Activated CD8-positive, alpha-beta memory T cell treated with anti-CD3 and anti-CD28 coated beads, Interleukin-2, amount 50 U/mL, for 48 hours (primary cell): Measurements from ENCODE around the gene SLC16A11.
"Not testable (repeated sequence)": the region's sequence is repeated elsewhere in the genome, so short reads cannot be mapped to it uniquely, and the experiment has no call there.

Source experiments
- DNase-seq: peaks from one replicate; pipeline ENCODE4 v3.0.0-alpha.2; 2020

SLC16A11 gene

DNA sequence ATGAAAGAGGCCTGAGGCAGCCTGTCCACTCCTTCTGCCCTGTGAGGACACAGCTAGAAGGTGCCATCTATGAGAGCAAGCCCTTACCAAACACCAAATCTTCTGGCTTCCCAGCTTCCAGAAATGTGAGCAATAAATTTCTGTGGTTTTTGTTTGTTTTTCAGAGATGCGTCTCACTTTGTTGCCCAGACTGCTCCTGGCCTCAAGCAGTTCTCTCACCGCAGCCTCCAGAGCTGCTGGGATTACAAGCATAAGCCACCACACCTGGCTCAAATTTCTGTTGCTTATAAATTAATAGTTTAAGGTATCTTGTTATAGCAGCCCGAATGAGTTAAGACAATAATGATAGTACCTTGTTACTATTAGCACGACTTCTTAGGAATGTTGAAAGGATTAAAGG is 12.5 kb upstream of the SLC16A11 start:
- DNase-seq: no peak

DNA sequence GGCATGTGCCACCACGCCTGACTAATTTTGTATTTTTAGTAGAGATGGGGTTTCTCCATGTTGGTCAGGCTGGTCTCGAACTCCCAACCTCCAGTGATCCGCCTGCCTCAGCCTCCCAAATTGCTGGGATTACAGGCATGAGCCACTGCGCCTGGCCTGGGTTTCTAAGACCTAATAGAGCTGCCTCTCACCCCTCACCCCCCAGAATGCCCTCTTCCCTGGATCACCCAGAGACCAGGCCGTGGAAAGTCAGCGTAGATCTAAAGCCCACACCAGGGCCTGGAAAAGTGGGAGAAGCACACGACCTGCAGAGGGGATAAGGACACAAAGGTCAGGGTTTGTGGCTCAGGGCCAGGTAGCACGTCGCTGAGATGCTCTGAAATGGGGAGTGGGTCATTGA is 6.7 kb upstream of the SLC16A11 start:
- not testable (repeated sequence) for DNase-seq

DNA sequence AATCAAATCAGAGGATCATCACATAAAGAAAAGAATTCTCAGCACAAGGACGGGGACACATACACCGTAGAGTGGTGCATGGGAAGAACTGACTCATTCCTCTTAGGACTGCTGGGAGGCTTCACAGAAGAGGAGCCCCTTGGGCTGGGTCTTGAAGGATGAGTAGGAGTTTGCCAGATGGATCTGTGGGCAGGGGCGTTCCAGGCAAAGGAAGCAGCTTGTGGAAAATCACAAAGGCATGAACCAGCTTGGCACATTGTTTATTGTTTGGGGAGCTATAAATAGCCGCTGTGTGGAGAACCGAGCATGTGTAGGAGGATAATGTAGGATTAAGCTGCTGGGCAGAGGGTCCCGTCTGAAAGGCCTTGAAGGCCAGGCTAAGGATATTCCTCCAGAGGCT is 5.1 kb upstream of the SLC16A11 start:
- no peak for DNase-seq

DNA sequence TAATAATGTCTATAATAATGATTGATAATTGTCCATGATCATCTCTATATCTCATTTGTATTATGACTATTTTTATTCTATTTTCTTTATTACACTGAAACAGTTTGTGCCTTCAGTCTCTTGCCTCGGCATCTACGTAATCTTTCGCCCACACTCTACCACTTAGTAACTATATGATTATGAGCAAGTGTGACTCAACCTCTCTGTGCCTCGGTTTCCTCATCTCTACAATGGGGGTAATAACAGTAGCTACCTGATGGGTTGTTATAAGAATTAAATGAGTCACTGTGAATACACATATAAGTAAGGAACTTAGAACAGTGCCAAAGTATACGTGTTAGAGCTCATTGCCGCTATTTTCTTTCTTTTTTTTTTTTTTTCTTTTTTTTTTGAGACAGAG is 3.7 kb upstream of the SLC16A11 start:
- DNase-seq: no peak

DNA sequence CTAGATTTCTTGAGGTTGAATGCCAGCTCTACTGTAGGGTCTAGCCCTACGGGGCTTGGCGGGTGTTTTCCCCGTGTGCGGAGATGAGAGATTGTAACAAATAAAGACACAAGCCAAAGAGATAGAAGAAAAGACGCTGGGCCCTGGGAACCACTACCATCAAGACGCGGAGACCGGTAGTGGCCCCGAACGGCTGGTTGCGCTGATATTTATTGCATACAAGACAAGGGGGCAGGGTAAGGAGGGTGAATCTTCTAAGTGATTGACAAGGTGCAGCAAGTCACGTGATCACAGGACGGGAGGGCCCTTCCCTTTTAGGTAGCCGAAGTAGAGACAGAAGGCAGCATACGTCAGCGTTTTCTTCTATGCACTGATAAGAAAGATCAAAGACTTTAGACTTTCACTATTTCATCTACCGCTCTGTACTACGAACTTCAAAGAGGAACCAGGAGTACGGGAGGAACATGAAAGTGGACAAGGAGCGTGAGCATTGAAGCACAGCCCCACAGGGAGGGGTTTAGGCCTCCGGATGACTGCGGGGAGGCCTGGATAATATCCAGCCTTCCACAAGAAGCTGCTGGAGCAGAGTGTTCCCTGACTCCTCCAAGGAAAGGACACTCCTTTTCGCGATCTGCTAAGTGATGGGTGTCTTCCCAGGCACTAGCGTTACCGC is 3.0 kb upstream of the SLC16A11 start:
- DNase-seq: peak; percentile 74

DNA sequence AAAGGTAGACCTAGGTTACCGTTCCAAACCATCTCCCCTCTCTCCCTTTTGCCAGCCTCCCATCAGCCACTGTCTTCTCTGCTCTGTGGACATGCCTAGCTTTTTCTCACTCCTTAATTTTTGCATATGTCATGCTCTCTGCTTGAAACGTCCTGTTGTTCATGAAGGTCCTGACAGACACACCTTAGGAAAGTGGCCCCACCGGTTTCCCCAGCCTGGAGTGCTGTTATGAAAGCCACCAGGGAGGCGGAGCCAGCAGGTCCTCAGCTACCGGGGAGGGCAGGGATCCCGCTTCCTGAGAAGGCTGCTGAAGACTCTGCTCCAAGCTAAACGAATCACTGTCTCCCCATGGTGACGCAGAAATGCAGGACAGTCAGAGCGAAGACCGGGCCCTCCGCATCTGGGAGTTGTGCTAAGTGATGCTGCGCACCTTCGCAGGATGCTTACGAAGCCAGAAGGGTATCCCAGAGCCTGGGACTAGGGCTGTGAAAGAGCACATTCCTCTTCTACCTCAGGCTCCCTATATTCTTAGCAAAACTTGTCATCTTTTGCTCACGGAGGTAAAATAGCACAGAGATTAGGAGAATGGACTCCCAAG is 2.3 kb upstream of the SLC16A11 start:
- DNase-seq: peak; percentile 71

DNA sequence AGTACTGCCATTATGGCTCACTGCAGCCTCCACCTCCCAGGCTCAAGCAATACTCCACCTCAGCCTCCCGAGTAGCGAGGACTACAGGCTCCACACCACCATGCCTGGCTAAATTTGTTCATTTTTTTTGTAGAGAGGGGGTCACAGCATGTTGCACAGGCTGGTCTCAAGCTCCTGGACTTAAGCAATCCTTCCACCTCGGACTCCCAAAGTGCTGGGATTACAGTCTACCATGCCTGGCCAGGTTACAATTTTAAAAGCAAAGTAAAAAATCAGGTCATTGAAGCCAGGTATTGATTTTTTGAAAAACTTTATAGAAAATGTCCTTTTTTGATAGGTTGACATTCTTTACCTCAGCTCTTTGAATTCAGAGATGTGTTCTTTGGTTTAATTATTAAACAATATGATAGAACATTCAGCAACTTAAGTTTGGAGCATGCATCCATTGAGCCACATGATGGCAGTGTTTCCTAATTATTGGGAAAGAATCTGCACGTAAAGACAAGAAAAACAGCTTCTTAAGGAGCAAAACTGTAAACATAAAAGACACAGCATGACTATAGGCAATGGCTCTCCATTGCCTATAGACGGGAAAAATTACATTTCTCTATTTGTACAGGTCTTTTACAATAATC is 1.7 kb upstream of the SLC16A11 start:
- no peak for DNase-seq

DNA sequence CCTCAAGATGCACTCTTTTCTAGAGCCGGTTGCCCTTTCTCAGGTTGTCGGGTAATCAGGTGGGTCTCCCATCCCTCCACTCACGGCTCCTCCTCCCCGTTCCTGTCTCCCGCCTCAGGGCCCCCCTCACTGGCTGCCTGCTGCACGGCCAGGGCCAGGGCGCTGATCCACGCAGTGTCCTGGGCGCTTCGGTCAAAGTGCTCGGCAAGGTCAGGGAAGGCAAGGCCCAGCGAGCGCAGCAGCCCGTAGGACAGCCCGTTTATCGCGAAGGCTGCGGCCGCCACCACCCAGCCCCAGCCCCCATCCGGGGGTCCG is 753 bp downstream of the SLC16A11 start:
- no peak for DNase-seq

DNA sequence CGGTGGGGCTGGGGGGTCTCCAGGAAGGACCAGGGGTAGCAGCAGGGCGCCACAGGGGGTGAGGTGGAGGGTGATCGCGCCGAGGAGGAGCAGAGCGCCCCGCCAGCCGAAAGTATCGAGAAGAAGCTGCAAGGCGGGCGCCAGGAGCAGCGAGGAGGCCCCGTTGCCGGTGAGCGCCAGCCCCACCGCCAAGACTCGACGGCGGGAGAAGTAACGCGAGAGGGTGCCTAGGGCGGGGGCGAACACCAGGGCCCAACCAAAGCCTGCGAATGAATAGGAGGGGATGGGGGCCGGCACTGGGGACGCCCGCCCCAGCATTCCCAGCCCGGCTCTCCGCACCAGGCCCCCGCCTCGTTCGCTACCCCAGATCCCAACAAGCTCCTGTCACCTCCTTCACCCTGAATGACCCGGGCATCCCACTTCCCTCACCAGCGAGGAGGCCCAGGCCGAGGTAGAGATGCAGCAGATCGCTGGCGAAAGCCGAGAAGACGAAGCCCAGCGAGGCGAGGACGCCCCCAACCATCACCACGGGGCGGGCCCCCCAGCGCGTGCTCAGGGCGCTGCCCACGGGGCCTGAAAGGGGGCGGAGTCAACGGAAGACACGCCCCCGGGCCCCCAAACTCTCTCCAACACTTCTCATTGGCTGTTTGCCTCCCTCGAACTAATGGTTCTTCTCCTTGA is 1.3 kb downstream of the SLC16A11 start:
- DNase-seq: peak; percentile 81

DNA sequence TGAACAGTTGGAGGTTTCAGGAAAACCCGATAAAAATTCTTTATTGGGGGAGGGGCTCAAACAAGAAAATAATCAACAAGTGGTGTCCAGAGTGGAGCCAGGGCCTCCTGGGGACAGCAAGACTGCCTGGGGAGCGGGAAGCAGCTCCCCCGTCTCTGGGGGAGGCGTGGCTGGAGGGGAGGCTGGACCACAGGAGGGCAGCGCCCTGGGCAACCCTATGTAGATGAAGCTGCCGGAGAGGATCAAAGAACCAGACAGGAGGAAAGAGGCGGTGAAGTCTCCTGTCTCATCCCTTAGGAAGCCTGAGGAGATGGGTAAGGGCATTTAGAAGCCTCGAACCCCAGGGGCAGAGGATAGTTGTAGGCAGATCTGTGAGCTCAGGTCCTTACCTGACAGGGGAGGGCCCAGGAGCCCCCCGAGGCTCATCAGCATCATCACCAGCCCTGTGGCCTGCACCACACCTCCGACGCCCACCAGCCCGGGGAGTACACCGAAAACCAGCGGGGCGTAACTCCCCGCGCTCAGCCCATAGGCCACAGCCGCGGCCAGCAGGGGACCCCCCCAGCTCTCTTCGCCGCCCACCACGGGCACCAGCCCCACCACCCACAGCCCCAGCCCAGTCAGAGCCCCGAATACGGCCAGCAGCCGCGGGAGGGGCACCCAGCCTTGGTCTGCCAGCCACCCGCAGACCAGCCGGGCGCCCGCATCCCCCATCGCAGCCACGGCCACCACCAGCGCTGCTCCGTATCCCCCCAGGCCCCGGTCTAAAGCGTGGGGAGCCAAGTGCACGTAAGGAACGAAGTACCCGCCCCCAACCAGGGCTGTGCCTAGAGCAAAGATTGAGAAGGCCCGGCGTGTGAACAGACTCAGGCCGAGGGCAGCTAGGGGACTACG is 2.0 kb downstream of the SLC16A11 start:
- DNase-seq: peak; percentile 65

DNA sequence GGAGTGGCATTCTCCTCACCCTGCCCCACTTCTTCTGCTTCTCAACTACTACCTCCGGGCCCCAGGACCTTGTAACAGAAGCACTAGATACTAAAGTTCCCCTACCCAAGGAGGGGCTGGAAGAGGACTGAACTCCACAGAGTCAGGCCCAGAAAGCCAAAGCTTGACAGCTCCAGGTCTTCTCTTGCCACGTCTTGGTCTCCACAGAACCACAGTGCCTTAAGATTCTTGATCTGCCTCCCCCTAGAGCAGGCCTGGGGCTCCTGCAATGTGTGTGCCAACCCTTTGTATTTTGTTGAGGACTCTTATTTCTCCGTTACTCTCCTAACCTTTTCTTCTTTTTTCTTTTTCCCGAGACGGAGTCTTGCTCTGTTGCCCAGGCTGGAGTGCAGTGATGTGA is 4.1 kb downstream of the SLC16A11 start:
- no peak for DNase-seq

DNA sequence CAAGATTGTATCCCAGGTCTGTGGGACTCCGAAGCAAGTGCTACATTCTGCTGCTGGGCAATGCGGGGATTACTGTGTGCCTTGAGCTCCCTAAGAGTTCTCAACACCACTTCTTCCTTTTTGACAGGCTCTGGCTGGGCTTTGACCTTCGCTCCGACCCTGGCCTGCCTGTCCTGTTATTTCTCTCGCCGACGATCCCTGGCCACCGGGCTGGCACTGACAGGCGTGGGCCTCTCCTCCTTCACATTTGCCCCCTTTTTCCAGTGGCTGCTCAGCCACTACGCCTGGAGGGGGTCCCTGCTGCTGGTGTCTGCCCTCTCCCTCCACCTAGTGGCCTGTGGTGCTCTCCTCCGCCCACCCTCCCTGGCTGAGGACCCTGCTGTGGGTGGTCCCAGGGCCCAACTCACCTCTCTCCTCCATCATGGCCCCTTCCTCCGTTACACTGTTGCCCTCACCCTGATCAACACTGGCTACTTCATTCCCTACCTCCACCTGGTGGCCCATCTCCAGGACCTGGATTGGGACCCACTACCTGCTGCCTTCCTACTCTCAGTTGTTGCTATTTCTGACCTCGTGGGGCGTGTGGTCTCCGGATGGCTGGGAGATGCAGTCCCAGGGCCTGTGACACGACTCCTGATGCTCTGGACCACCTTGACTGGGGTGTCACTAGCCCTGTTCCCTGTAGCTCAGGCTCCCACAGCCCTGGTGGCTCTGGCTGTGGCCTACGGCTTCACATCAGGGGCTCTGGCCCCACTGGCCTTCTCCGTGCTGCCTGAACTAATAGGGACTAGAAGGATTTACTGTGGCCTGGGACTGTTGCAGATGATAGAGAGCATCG is 5.6 kb downstream of the SLC16A11 start:
- DNase-seq: no peak

DNA sequence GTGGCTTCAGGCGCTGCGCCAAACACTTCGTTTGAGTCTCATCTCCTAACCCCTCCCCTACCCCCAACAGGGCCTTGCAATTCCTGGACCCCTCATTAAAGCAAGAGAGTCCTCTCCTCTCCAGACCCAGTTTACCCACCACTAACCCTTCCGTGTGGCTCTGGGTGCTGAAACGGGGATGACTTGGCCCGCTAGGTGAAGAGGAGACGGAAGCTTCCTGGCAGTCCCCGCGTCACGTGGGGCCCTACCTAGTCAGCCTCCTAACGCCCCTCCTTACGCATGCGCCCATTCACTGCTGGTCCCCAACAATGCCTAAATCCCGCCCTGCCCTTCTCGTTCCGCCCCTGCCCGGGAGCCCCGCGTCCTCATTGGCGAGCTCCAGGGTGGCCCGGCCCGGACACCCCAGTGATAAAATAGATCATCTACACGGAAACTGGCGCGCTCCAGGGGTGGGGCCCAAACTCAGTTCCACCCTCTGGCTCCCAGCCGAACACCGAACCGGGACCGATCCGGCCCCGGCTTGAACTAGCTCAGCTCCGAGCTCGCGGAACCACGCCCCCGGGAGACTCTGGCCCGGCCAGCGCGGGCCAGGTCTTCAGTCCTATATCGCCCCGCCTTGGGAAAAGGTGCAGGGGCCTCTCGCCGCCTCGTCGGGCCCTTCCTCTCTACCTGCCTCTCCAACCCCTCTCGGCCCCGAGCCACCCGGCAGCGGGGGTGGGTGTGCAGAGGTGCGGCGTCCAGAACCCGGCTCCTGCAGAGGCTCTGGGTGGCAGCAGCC is 8.1 kb downstream of the SLC16A11 start, which contains the start of gene SLC16A13:
Gene SLC16A13 (plus strand): TSS at position 425 of the 778 bp plus-strand sequence. CDS start 368 bp downstream, outside the sequence.
- DNase-seq: peak; percentile 96

DNA sequence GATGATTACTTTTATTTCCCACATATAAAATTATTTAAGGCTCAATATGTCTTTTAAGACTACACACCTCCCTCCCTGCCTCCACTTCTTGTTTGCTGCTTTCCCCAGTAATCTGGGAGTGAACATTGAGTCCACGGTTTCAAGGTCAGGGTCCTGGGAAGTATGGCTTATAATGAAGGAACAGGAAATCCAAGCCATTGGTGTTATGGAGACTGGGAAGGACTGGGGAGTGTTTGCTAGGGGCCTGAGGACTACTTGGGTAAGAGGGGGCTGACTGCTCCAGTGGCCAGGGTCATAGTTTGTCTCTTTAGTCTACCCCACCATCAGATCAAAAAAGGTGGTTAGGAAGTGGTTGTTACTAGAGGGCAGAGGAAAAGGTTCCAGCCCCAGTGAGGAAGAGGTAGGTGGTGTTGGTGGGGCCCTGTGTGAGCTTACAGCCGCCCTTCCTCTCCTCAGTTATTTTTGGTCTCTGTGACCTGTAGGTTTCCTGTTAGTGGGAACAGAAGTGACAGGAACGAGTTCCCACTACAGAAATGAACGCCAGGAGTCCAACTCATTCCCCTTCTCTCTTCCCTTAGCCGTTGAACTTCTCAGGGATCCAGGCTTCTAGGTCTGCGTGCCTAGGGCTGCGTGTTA is 8.8 kb downstream of the SLC16A11 start:
- no peak for DNase-seq

DNA sequence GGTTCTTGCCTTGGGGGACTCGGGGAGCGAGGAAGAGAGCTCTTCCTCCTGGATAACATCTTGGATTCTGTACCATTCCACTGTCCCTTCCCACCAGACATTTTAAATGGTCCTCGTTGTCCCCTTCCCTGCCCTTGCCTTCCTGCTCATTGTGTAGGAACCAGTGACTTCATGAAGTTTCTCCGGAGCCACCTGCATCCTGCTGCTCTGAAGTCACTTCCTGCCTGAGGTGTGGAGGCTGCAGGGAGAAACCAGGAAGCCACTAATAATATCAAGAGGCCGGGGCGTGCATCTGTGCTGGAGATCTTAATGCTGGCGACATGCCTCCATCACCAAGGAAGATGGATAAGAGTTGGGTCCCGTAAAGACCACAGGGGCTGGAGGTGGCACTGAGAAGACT is 14.2 kb downstream of the SLC16A11 start:
- no peak for DNase-seq

DNA sequence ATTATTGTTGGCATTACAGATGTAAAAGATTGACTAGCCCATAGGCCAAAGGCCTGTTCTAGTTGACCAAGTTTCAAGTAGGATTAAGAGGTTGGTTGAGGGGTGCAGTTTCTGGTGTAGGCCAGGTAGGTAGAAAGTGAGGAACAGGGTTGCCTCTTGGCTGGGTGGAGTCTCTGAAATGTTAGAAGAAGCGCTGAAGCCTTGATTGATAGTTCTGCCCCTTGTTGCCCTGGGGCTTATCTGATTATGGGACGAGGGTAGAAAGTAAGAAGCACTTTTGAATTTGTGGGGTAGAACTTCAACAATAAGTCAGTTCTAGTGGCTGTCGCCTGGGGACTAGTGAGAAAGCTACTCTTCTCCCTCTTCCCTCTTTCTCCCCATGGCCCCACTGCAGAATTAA is 14.8 kb downstream of the SLC16A11 start:
- no peak for DNase-seq

DNA sequence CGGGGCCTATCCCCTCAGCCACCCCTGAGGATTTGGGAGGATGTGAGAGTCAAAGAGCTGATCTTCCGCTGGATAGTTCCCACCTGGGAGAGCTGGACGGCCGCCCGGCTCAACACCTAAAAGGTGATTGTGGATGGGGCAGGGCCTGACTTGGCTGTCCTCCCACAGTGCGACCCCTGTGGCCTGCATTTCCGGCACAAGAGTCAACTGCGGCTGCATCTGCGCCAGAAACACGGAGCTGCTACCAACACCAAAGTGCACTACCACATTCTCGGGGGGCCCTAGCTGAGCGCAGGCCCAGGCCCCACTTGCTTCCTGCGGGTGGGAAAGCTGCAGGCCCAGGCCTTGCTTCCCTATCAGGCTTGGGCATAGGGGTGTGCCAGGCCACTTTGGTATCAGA is 16.6 kb downstream of the SLC16A11 start:
- DNase-seq: no peak

DNA sequence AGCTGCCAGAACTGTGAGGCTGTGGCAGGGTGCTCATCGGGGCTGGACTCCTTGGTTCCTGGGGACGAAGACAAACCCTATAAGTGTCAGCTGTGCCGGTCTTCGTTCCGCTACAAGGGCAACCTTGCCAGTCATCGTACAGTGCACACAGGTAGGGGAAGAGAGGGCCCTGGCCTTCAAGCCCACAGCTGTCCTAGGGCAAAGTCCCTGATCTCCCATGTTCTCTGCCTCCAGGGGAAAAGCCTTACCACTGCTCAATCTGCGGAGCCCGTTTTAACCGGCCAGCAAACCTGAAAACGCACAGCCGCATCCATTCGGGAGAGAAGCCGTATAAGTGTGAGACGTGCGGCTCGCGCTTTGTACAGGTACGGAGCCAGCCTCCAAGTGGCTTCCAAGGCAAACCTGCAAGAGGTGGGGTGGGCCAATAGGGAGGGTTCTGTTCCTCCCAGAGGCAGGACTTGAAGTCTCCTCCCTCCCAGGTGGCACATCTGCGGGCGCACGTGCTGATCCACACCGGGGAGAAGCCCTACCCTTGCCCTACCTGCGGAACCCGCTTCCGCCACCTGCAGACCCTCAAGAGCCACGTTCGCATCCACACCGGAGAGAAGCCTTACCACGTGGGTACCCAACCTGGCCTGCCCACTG is 17.3 kb downstream of the SLC16A11 start:
- DNase-seq: no peak

DNA sequence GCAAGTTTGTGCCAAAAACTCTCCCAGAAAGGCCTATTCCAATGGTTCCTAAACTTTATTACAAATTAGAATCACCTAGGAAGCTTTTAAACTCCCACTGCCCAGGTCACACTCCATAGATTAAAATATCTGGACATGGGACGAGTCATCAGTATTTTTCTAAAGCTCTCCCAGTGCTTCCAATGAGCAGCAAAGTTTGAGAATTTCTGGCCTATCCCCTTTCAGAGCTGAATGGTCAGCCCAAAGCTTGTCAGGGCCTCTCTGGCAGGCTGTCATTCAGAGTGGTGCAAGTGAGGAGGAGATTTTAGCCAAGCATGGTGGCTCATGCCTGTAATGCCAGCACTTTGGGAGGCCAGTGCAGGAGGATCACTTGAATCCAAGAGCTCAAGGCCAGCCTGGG is 18.6 kb downstream of the SLC16A11 start:
- DNase-seq: no peak

DNA sequence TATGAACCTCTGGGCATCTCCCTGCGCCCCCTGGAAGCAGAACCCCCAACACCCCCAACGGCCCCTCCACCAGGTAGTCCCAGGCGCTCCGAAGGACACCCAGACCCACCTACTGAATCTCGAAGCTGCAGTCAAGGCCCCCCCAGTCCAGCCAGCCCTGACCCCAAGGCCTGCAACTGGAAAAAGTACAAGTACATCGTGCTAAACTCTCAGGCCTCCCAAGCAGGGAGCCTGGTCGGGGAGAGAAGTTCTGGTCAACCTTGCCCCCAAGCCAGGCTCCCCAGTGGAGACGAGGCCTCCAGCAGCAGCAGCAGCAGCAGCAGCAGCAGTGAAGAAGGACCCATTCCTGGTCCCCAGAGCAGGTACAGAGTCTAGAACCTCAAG is 19.5 kb downstream of the SLC16A11 start:
- DNase-seq: no peak
